A673 (cell line): ENCODE results near the gene CCDC40.

Experiments
- EZH2 ChIP-seq: fragments of 200-600 bp; sonication (generic); IDR thresholded peaks from 2 replicates; pipeline ENCODE4 v1.6.1; 2017; ENCODE audit warnings: borderline replicate concordance, low read depth, mild to moderate bottlenecking, mixed read lengths, antibody characterized with exemption, low read length; ENCODE audit not compliant: poor library complexity, severe bottlenecking
- TF ChIP-seq, protein P1 (sequence below): fragments of 300-800, 200-600 bp; sonication (generic); conservative IDR thresholded peaks from 2 replicates; pipeline ENCODE4 v1.5.1; 2017; ENCODE audit warnings: low read depth, mild to moderate bottlenecking, antibody characterized with exemption, low read length, moderate library complexity, mixed read lengths

DNA sequence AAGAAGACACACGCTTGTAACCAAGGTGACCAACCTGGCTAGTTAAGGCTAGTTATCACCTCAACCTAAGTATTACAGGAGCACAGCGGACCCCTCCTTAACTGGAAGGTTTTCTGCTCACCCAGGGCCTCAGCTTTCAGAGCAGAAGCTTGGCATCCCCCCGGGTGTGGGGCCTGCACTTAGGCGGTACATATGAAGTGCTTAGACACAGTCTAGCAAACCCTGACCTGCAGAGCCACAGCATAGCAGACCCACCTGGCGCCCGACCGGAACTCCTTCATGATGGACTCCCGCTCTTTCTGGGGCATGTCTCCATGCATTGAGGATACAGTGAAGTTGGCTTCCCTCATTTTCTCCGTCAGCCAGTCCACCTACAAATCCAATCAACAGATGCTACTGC is 100.7 kb downstream of the CCDC40 start:
- TF ChIP-seq, protein P1, sequence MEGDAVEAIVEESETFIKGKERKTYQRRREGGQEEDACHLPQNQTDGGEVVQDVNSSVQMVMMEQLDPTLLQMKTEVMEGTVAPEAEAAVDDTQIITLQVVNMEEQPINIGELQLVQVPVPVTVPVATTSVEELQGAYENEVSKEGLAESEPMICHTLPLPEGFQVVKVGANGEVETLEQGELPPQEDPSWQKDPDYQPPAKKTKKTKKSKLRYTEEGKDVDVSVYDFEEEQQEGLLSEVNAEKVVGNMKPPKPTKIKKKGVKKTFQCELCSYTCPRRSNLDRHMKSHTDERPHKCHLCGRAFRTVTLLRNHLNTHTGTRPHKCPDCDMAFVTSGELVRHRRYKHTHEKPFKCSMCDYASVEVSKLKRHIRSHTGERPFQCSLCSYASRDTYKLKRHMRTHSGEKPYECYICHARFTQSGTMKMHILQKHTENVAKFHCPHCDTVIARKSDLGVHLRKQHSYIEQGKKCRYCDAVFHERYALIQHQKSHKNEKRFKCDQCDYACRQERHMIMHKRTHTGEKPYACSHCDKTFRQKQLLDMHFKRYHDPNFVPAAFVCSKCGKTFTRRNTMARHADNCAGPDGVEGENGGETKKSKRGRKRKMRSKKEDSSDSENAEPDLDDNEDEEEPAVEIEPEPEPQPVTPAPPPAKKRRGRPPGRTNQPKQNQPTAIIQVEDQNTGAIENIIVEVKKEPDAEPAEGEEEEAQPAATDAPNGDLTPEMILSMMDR: no peak
- TF ChIP-seq EZH2: no peak
